ENCODE data around the gene PIGQ.

Gene PIGQ

DNA sequence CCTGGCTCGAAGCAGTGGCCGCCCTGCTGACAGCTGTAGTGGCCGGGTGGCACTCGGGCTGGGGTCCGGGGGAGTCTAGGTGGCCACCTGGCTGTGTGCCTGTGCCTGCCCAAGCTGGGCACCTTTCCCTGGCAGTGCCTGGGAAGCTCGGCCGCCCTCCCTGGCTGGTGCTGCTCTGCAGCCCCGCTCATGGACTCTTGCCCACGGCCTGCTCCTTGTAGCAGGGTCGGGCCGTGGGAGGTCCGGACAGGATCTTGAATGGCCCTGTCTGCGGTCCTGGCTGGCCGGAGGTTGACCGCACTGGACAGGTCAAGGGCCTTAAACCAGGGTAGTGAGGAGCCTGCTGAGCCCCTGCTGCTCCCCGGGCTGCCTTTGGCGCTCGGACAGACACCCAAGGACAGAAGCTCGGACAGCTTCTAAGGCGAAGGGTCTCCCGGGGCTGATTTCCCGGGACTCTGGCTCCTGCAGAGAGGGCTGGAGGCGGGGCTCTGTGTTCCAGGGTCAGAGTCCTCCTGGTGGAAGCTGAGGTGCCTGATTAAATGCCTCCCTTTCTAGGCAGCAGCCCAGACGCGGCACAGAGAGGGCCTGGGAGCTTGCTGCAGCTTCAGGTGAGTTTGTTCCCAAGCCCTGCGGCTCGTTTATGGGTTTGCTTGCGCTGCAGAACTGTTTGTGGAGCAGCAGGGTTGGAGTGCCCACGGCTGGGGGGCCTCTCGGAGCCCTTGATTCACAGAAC is 36.2 kb upstream of the PIGQ start:
- DNase-seq (ENCODE audit: low read depth in 2 of 3, low spot score in 2 of 3): no peak

- DNase-seq (ENCODE audit: low read depth in 2 of 3, low spot score in 2 of 3): no peak
These were observed 35.6 kb upstream of the PIGQ start for GRCh38 chr16:534135-534534.

- DNase-seq (ENCODE audit: low read depth in 2 of 3, low spot score in 2 of 3): no peak
These were observed 34.8 kb upstream of the PIGQ start for GRCh38 chr16:534856-535445.

DNA sequence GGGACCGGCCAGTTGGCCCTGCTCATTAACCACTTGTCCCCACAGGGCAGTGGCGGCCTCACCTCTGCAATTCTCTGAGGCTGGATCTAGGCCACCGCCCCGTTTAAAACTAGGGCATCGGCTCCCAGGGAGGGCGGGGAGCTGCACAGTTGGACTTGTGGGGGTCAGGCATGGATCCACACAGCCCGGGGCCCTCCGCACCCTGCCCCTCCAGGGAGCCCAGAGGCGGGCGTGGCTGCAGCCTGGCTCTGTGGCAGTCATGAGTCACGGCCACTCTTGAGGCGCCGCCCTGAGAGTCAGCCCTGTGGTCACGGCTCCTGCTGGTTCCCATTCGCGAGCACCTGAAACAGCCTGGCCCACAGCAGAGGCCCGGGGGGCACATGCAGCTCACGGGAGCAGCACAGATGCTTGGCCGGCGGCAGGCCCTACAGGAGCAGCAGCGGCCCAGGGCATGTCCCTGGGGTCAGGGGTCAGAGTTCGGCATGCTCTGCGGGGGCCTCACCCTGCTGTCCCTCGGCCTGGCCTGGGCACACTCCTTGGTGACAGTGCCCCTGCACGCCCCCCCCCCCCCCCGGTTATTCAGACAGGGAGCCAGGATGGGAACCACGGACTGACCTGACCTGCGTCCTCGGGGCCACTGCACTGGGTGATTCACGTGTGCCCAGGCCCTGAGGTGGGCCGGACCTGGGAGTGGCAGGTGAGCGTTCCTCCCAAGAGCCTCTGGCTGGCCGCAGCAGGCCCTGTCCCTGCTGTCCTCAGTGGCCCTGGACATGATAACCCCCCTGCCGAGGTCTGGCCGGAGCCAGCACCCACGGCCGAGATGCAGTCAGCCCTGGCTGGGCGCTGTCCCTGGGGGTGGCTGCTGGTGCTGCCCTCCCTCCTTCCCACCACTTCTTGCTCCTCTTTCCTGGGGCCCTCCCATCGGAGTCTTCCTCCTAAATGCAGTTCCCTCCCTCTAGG is 34.0 kb upstream of the PIGQ start:
- no peak for DNase-seq (ENCODE audit: low read depth in 2 of 3, low spot score in 2 of 3)

- DNase-seq (ENCODE audit: low read depth in 2 of 3, low spot score in 2 of 3): no peak
These were observed 33.0 kb upstream of the PIGQ start for GRCh38 chr16:536746-537145.

- no peak for DNase-seq (ENCODE audit: low read depth in 2 of 3, low spot score in 2 of 3)
These were observed 32.1 kb upstream of the PIGQ start for GRCh38 chr16:537415-538335.

DNA sequence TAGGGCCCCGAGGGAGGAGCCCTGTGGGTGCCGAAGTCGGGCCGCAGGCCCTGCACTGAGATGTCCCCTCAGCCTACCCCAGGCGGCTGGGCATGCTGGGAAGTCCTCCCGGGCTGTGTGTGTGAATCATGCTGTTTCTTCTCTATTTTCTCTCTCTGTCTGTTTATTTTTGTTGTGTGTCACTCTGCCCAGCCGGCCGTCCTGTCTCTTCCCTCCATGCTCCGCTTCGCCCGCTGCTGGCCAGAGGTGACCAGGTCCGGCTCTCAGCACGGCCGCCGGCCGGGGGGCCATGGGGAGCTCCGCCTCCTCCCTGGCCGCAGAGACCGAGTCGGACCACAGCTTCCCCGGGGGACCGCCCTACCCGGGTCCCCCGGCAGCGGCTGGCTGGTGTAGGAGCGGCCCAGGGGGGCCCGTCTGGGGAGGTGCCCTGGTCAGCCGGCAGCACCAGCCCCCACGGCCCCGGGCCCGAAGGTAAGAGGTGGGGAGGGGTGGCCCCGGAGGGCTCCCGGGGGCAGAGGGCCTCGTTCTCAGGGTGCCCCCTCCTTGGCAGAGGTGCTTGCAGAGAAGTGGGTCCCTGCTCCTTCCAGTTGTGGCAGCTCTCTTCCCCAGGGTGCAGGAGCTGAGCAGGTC is 29.8 kb upstream of the PIGQ start:
- no peak for DNase-seq (ENCODE audit: low read depth in 2 of 3, low spot score in 2 of 3)

DNA sequence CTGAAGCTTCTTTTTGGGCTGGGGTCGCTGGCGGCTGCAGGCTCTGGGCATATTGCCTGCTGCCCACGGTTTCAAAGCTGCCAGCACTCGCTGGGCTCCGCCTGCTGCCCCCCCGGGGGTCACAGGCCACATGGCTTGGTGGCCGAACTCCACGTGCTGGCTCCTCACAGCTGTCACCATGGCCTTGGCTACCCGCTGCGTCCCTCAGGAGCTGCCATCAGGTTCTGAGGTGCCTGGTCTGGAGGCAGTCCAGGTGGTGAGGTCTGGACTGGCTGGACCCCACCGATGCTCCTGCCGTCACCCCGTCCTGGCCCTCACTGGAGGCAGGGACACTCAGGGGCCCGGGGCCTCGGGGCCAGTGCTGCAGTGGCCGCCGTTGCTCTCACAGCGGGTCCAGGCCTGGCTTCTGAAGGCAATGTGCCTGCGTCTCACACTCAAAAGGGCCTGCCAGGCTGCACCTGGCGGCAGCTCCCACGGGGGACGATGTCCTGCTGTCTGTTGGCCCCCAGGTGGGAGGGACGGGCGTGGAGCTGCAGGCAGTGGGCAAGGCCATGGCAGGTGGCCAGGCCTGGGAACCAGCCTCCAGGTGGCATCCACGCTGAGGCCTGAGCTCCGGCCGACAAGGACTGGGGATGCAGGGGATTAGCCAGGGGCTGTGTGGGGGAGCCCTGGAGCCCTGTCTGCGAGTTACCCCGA is 29.0 kb upstream of the PIGQ start:
- no peak for DNase-seq (ENCODE audit: low read depth in 2 of 3, low spot score in 2 of 3)

- no peak for DNase-seq (ENCODE audit: low read depth in 2 of 3, low spot score in 2 of 3)
These were observed 26.2 kb upstream of the PIGQ start for GRCh38 chr16:543301-544164.

- DNase-seq (ENCODE audit: low read depth in 2 of 3, low spot score in 2 of 3): no peak
These were observed 25.3 kb upstream of the PIGQ start for GRCh38 chr16:544517-544916.

- DNase-seq (ENCODE audit: low read depth in 2 of 3, low spot score in 2 of 3): no peak
These were observed 22.6 kb upstream of the PIGQ start for GRCh38 chr16:546909-547770.

- no peak for DNase-seq (ENCODE audit: low read depth in 2 of 3, low spot score in 2 of 3)
These were observed 21.2 kb upstream of the PIGQ start for GRCh38 chr16:548586-548985.

GRCh38 chr16:549544-550263 is 20.1 kb upstream of the PIGQ start:
- no peak for DNase-seq (ENCODE audit: low read depth in 2 of 3, low spot score in 2 of 3)

DNA sequence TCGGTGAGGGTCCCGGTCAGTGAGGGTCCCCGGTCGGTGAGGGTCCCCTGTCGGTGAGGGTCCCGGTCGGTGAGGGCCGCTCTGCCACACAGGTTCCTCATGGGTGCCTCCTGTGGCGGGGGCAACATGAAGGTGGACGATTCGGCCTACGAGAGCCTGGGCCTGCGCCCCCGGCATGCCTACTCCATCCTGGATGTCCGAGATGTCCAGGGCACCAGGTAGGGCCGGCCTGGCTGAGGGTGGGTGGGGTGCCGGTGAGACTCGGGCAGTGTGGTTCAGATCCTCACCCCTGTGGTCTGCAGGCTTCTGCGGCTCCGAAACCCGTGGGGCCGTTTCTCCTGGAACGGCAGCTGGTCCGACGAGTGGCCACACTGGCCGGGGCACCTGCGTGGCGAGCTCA is 18.6 kb upstream of the PIGQ start:
- DNase-seq (ENCODE audit: low read depth in 2 of 3, low spot score in 2 of 3): no peak

GRCh38 chr16:552171-552570 is 17.6 kb upstream of the PIGQ start:
- no peak for DNase-seq (ENCODE audit: low read depth in 2 of 3, low spot score in 2 of 3)

GRCh38 chr16:553601-554296 is 16.0 kb upstream of the PIGQ start:
- no peak for DNase-seq (ENCODE audit: low read depth in 2 of 3, low spot score in 2 of 3)

GRCh38 chr16:554297-554621 is 15.5 kb upstream of the PIGQ start:
- no peak for DNase-seq (ENCODE audit: low read depth in 2 of 3, low spot score in 2 of 3)
